ENCODE measurements around the gene TMX1.

DNA sequence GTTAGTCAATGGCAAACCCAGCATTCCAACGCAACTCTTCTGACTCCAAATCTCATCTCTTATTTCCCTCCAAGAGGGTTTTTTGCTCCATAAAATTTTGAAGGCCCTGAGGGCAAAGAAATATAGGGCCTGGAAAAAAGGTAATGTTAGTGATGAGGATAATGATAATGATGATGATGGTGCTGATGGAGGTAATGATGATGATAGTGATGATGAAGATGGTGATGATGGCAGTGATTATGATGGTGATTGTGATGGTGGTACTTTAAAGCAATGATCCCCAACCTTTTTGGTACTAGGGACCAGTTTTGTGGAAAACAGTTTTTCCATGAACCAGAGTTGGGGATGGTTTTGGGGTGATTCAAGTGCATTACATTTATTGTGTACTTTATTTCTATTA is 50.1 kb downstream of the TMX1 start:
- TF ChIP-seq, protein P1, sequence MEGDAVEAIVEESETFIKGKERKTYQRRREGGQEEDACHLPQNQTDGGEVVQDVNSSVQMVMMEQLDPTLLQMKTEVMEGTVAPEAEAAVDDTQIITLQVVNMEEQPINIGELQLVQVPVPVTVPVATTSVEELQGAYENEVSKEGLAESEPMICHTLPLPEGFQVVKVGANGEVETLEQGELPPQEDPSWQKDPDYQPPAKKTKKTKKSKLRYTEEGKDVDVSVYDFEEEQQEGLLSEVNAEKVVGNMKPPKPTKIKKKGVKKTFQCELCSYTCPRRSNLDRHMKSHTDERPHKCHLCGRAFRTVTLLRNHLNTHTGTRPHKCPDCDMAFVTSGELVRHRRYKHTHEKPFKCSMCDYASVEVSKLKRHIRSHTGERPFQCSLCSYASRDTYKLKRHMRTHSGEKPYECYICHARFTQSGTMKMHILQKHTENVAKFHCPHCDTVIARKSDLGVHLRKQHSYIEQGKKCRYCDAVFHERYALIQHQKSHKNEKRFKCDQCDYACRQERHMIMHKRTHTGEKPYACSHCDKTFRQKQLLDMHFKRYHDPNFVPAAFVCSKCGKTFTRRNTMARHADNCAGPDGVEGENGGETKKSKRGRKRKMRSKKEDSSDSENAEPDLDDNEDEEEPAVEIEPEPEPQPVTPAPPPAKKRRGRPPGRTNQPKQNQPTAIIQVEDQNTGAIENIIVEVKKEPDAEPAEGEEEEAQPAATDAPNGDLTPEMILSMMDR (conservative IDR thresholded peaks at IDR 0.05; ENCODE audit: low read depth in 2 of 2) = no peak
- TF ChIP-seq EZH2 (IDR thresholded peaks at IDR 0.05; ENCODE audit: low read depth, unreplicated experiment) (no peak), CREB1 (CRISPR knock-in tag; IDR thresholded peaks at IDR 0.05; ENCODE audit: low read depth) (no peak), ZNF114 (CRISPR knock-in tag; IDR thresholded peaks at IDR 0.05) (no peak), EZH2phosphoT487 (IDR thresholded peaks at IDR 0.05; ENCODE audit: unreplicated experiment) (no peak)
- TF ChIP-seq, protein P2, sequence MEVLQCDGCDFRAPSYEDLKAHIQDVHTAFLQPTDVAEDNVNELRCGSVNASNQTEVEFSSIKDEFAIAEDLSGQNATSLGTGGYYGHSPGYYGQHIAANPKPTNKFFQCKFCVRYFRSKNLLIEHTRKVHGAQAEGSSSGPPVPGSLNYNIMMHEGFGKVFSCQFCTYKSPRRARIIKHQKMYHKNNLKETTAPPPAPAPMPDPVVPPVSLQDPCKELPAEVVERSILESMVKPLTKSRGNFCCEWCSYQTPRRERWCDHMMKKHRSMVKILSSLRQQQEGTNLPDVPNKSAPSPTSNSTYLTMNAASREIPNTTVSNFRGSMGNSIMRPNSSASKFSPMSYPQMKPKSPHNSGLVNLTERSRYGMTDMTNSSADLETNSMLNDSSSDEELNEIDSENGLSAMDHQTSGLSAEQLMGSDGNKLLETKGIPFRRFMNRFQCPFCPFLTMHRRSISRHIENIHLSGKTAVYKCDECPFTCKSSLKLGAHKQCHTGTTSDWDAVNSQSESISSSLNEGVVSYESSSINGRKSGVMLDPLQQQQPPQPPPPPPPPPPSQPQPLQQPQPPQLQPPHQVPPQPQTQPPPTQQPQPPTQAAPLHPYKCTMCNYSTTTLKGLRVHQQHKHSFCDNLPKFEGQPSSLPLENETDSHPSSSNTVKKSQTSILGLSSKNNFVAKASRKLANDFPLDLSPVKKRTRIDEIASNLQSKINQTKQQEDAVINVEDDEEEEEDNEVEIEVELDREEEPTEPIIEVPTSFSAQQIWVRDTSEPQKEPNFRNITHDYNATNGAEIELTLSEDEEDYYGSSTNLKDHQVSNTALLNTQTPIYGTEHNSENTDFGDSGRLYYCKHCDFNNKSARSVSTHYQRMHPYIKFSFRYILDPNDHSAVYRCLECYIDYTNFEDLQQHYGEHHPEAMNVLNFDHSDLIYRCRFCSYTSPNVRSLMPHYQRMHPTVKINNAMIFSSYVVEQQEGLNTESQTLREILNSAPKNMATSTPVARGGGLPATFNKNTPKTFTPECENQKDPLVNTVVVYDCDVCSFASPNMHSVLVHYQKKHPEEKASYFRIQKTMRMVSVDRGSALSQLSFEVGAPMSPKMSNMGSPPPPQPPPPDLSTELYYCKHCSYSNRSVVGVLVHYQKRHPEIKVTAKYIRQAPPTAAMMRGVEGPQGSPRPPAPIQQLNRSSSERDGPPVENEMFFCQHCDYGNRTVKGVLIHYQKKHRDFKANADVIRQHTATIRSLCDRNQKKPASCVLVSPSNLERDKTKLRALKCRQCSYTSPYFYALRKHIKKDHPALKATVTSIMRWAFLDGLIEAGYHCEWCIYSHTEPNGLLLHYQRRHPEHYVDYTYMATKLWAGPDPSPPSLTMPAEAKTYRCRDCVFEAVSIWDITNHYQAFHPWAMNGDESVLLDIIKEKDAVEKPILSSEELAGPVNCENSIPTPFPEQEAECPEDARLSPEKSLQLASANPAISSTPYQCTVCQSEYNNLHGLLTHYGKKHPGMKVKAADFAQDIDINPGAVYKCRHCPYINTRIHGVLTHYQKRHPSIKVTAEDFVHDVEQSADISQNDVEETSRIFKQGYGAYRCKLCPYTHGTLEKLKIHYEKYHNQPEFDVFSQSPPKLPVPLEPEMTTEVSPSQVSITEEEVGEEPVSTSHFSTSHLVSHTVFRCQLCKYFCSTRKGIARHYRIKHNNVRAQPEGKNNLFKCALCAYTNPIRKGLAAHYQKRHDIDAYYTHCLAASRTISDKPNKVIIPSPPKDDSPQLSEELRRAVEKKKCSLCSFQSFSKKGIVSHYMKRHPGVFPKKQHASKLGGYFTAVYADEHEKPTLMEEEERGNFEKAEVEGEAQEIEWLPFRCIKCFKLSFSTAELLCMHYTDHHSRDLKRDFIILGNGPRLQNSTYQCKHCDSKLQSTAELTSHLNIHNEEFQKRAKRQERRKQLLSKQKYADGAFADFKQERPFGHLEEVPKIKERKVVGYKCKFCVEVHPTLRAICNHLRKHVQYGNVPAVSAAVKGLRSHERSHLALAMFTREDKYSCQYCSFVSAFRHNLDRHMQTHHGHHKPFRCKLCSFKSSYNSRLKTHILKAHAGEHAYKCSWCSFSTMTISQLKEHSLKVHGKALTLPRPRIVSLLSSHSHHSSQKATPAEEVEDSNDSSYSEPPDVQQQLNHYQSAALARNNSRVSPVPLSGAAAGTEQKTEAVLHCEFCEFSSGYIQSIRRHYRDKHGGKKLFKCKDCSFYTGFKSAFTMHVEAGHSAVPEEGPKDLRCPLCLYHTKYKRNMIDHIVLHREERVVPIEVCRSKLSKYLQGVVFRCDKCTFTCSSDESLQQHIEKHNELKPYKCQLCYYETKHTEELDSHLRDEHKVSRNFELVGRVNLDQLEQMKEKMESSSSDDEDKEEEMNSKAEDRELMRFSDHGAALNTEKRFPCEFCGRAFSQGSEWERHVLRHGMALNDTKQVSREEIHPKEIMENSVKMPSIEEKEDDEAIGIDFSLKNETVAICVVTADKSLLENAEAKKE (CRISPR knock-in tag; IDR thresholded peaks at IDR 0.05) = no peak

Measured in GM23338 (cell line).